Cerebellar cortex (tissue), 1 donor: ENCODE data around the gene SESN2.
"Not testable (repeated sequence)": the region's sequence is repeated elsewhere in the genome, so short reads cannot be mapped to it uniquely, and the experiment has no call there.

ENCODE experiments used
- DNase-seq: peaks from one replicate; pipeline ENCODE4 v3.0.0-alpha.2; 2015; ENCODE audit warnings: low spot score

SESN2 gene

GRCh38 chr1:28288487-28288886 lies 29.2 kb downstream of the SESN2 start:
- no peak for DNase-seq

- no peak for DNase-seq
Measured at GRCh38 chr1:28290851-28291250, 31.5 kb downstream of the SESN2 start.

- no peak for DNase-seq
Measured at GRCh38 chr1:28291711-28292110, 32.4 kb downstream of the SESN2 start.

DNA sequence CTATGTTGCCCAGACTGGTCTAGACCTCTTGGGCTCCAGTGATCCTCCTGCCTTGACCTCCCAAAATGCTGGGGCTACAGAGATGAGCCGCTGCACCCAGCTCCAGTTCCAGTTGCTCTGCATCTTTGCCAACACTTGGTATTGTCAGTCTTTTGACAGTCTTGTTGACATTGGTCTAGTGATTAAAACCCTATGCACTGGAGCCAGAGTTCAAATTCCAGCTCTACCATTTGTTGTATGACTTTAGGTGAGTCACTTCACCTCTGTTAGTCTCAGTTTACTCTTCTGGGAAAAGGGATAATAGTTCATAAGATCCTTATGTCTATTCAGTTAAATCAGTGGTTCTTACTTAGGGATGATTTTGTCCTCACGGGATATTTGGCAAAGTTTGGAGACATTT lies 36.6 kb downstream of the SESN2 start:
- no peak for DNase-seq

GRCh38 chr1:28296401-28297261 lies 37.3 kb downstream of the SESN2 start:
- no peak for DNase-seq

DNA sequence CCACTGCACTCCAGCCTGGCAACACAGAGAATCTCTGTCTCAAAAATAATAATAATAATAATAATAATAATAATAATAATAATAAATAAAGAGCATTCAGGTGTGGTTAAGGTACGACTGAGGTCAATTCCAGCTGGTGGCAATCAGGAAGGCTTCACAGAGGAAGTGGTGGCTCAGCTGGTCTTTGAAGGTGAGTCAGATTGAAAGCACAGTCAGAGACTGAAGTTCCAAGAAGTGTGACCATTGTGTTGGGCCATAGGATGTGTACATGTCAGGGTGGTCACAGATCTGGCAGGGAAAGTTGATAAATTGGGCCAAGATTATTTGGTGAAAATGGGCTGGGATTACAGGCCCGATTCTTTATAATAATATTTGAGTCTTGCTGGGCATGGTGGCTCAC lies 38.5 kb downstream of the SESN2 start:
- DNase-seq: no peak

DNA sequence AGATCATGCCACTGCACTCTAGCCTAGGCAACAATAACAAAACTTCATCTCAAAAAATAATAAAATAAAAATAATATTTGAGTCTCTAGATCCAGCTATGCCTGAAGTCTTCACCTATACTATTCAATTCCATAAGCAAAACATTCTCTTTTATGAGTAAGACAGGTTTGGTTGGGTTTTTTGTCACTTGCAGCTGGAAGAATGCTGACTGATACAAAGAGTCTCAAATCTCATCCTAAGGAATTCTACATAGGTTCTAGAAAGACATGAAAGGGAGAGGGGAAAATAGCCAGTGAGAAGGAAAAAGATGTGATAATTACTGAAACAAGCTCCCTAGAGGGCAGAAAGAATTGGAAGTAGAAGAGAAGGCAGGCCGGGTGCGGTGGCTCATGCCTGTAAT lies 39.1 kb downstream of the SESN2 start:
- DNase-seq: no peak

- DNase-seq: no peak
Measured at GRCh38 chr1:28301368-28302174, 42.3 kb downstream of the SESN2 start.

GRCh38 chr1:28302247-28302646 lies 42.9 kb downstream of the SESN2 start:
- DNase-seq: no peak

GRCh38 chr1:28306301-28306949 lies 47.1 kb downstream of the SESN2 start:
- DNase-seq: no peak

DNA sequence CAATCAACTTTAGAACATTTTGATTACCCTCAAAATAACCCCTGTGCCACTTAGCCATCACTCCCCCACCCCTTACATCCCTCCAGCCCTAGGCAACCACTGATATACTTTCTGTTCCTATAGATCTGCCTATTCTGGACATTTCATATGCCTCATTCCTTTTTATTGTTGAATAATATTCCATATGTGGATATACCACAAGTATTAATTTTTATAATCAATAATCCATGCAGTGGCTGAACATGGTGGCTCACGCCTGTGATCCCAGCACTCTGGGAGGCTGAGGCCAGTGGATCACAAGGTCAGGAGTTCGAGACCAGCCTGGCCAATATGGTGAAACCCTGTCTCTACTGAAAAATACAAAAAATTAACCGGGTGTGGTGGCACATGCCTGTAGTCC lies 49.4 kb downstream of the SESN2 start:
- DNase-seq: no peak

DNA sequence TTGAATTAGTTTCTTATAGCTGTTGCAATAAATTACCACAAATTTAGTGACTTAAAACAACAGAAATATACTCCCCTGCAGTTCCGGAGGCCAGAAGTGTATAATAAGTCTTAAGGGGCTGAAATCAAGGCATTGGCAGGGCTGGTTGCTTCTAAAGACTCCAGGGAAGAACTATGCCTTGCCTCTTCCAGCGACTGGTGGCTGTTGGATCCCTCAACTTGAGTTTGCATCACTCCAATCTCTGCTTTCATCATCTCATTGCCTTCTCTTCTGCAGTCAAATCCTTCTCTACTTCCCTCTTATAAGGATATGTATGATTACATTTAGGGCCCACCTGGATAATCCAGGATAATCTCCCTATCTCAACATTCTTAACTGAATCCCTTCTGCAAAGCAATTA lies 50.4 kb downstream of the SESN2 start:
- no peak for DNase-seq

- no peak for DNase-seq
Measured at GRCh38 chr1:28313702-28314546, 54.6 kb downstream of the SESN2 start.

GRCh38 chr1:28314547-28314941 lies 55.2 kb downstream of the SESN2 start:
- DNase-seq: no peak

DNA sequence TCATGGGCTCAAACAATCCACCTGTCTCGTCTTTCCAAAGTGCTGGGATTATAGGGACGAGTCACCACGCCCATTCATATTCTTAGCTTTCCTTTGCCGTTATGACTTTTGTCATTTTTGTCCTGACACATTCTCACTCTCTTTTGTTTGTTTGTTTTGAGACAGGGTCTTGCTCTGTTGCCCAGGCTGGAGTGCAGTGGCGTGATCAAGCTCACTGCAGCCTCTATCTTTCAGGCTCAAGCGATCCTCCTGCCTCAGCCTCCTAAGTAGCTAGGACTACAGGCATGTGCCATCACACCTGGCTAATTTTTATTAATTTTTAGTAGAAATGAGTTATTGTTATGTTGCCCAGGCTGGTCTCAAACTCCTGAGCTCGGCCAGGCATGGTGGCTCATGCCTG lies 57.7 kb downstream of the SESN2 start:
- no peak for DNase-seq

- DNase-seq: no peak
Measured at GRCh38 chr1:28322194-28322593, 62.9 kb downstream of the SESN2 start.

DNA sequence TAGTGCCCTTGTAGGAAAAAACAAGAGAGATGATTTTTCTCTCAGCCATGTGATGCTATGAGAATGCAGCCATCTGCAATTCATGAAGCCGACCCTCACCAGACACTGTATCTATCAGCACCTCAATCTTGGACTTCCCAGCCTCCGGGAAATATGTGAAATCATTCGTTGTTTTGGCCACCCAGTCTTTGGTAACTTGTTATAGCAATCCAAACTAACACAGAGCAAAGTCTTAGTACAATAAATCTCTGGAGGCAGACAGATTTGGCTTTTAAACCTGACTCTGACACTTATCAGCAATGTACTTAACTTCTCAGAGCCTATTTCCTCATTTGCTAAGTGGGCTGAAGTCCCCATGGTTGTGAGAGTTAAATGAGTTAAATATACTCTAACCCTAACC lies 64.4 kb downstream of the SESN2 start:
- DNase-seq: no peak

DNA sequence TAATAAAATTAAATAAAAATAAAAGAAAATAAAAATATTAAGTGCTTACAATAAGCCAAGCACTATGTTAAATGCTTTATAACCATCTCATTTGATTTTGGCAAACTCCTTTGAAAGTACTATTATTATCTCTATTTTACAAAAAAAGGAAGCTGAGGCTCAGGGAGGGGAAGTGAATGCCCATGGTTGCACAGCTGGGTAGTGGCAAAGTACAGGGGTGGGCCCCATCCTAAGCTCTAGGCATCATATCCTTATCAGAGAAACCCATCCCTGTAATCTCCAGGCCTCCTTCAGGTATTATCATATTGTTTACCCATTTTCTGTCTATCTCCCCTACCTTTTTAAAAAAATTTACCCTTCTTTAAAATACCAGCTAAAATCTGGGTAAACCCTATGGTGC lies 67.2 kb downstream of the SESN2 start:
- no peak for DNase-seq

GRCh38 chr1:28326984-28327383 lies 67.7 kb downstream of the SESN2 start:
- DNase-seq: no peak

- not testable (repeated sequence) for DNase-seq
Measured at GRCh38 chr1:28327431-28327830, 68.1 kb downstream of the SESN2 start.

- DNase-seq: no peak
Measured at GRCh38 chr1:28328228-28328648, 68.9 kb downstream of the SESN2 start.
